ENCODE measurements around the gene DOCK1.

Gene DOCK1

GRCh38 chr10:127411062-127411461 lies 505.8 kb downstream of the DOCK1 start:
- no peak for DNase-seq

DNA sequence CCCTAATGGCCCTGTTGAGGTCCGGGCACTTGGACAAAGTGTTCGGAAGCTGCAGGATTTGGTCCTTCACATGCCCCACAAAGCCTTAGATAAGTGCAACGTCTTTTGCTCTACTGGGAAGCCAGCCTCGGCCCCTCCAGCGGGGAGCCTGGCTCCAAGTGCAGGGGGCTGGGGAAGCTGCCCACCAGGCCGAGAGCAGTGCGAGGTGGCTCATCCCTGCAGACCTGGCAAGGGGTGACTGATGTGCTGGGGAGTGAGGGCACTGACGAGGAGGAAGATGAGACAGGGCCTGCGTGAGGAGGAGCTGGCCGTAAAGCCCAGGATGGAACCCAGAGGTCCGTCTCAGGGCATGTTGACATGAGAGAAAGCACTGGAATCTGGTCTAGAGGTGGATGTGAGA lies 508.1 kb downstream of the DOCK1 start:
- DNase-seq = no peak

GRCh38 chr10:127414024-127414423 lies 508.8 kb downstream of the DOCK1 start:
- no peak for DNase-seq

DNA sequence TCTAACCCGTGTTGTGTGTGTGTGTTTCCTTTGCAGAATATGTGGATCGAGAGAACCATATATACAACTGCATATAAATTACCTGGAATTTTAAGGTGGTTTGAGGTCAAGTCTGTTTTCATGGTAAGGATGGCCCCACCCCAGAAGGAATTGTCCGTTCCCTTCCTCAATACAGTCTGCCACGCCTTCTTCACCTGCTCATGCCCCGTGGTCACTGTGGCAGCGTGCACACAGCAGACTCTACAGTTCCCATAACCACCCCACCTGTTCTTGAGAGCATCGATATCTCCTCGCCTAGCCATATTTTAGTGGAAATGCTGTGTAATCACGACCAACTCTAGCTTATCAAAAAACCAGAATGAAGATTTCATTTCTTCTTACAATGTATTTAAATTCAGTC lies 509.9 kb downstream of the DOCK1 start:
- DNase-seq = no peak

- DNase-seq = no peak
These were observed 510.8 kb downstream of the DOCK1 start for GRCh38 chr10:127415901-127416581.

DNA sequence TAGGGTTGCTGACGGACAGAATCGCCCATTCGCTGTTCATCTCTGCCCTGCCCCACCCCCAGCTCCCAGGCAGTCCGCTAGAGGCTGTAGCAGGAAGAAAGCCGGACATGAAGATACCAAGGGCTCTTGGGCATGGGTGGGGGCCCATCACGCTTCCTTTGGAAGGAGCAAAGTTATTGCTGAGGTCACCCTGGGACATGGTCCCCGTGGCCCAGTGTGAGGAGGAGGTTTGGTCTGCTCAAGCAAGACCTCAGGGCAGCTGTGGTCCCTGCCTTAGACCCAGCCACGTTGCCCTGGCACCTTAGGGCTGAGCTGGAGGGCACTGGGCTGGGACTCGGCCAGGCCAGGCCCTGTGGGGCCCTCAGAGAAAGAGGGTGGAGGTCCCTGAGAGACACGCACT lies 511.8 kb downstream of the DOCK1 start:
- DNase-seq = no peak

DNA sequence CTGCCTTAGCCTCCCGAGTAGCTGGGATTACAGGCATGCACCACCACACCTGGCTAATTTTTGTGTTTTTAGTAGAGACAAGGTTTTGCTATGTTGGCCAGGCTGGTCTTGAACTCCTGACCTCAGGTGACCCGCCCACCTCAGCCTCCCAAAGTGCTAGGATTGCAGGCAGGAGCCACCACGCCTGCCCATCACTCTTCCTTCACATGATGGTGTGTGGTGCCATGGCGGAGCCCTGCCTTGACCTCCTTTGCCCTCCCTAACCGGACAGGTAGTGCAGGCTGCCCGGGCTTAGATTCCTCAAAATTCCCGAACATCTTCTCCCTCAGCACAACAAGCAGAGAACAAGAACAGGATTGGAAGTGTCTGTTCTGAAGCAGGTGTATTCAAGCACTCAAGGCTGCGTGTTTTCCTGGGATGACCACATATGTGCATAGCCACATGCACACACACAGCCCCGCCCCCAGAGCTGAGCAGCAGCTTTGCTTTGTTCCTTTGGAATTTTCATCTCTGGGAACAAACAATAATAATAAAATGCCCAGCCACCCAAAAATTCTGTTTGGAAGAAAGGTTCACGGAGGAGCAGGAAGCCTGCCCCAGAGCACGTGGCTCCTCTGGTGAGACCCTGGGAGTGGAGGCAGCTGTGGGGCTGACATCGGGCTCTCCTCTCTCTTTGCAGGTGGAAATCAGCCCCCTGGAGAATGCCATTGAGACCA lies 512.6 kb downstream of the DOCK1 start:
- no peak for DNase-seq

DNA sequence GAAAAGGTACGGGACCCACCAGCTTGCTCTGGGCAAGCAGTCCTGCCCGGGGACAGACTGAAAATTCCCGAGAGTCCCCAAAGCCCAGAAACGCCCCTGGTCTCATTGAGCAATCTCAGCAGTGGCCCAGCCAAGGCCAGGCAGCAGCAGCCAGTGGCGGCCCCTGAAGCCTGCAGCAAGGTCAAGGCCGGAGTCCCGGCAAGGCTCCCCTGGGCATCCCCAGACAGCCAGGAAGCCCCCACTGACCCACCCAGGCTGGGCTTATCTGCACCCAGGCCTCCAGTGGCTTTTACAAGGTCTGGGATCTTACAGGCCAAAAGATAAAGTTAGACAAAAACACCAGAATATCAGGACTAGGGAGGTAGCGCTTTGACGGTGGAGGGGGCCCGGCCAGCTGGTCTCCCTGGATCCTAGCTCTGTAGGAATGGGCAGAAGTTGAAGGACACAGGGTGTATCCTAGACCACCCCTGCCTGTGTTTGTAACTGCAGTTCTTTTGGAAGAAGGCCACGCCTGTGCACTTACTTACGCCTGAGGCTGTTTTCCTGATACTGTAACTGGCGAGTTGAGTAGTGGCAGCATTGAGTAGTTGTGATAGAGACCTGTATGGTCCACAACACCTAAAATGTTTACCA lies 513.4 kb downstream of the DOCK1 start:
- no peak for DNase-seq

- DNase-seq = no peak
These were observed 515.0 kb downstream of the DOCK1 start for GRCh38 chr10:127420138-127420684.

DNA sequence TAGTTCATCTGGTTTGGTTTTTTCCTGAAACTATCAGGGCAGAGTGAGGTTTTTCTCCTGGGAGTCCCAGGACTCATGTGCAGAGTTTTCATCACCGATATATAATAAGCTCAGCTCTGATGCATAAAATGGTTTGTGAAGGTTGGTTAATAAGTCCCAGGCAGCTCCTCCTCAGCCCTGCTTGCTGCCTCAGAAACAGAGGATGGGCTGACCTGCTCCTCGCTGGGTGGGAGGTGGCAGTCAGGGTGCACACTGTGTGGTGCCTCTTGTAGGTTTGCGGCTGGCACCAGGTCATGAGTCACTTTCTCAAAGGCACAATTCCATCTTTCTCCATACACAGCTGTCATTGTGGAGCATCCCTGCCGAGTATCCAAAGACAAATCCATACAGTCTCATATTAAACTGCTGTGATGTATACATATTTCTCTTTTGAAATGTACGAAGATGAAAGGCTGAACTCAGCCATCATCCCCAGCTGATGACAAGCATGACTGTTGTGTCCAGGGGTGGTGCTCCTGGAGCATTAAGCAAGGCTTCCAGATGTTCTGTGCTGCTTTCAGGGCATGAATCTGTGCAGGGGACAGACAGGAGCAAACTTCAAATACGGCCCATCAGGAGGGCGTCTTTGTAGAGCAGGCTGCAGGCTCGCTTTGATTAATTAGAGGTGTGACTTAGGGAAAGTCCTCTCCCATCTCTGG lies 518.1 kb downstream of the DOCK1 start:
- DNase-seq = no peak

GRCh38 chr10:127424594-127425264 lies 519.5 kb downstream of the DOCK1 start:
- DNase-seq = no peak

GRCh38 chr10:127426746-127427145 lies 521.5 kb downstream of the DOCK1 start:
- DNase-seq = no peak

- no peak for DNase-seq
These were observed 522.7 kb downstream of the DOCK1 start for GRCh38 chr10:127427926-127428325.

GRCh38 chr10:127428385-127428980 lies 523.3 kb downstream of the DOCK1 start:
- DNase-seq = no peak

- DNase-seq = no peak
These were observed 524.5 kb downstream of the DOCK1 start for GRCh38 chr10:127429601-127430312.

DNA sequence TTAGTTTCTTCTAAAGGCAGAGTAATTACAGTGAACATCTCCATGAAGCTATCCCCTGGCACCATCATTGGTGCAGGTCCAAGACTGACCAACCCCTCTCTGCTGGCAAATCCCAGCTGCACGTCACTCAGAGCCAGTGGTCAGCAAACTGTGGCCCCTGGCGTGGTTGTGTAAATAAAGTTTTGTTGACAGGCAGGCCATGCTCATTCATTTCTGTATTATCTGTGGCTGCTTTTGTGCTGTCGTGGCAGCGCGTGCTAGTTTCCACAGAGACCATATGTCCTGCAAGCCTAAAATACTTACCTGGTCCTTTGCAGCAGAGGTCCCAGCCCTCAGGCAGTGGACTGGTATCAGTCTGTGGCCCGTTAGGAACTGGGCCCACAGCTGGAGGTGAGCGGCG lies 526.3 kb downstream of the DOCK1 start:
- DNase-seq = no peak

- no peak for DNase-seq
These were observed 528.8 kb downstream of the DOCK1 start for GRCh38 chr10:127434006-127434405.

GRCh38 chr10:127435246-127435645 lies 530.0 kb downstream of the DOCK1 start:
- no peak for DNase-seq

DNA sequence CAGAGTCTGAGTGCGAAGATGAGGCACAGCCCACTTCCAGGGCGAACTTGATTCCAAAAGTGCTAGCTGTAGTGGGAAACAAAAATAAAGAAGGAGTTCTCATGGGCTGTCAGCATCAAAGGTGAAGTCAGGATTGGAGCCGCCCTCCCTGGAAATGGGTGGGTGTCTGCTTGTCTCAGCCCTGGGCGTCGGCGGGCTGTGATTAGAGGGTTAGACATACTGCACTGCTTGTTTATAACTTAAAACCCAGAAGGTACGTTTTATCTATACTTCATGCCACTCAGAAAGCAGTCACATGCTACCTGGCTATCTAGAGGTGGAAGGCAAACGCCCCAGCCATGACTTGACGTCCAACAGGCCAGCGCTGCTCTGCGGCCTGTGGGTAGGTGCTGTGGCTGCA lies 535.1 kb downstream of the DOCK1 start:
- DNase-seq = no peak

DNA sequence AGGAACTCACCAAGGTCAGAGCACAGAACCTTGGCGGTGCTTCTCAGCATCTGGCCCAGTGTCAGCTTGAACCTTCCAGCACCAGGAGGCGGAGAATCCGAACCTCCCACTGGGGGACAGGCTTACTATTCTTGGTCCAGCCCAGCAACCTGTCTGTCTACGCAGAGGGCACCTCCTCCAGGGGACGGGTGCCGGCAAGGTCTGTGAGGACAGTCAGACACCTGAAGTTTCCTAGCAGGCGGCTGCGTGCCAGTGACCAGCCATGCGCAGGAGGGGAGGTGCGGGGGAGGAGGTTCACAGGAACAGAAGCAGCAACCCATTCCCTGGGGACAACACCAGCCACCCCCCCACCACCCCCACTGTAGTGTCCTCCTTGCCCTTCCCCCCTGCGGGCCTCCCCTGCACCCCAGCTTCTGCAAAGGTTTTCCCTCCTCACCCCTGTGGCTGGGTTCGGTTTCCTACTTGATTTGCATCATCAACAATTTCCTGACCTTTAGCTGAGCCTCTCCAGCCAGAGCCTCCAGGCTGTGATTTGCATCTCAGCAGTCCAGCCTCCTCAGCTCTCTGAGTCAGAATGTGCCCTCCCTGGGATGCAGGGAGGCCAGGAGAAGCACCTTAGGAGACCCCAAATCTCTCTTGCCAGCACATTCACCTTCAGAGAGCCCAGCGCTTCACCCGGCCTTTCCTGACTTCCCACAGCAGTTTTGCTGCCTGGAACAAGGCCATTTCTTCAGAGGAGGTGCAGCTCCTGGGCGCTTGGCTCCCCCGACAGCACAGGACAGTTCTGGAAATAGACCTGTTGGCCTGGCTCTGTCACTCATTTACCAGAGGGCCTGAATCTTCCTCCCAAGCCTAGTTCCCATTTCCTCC lies 536.4 kb downstream of the DOCK1 start:
- DNase-seq = no peak

- DNase-seq = no peak
These were observed 536.9 kb downstream of the DOCK1 start for GRCh38 chr10:127442220-127442525.

All from right forelimb (tissue), 1 donor.